ENCODE results near the gene COL25A1.

Gene COL25A1

GRCh38 chr4:108828620-108829019, 473.8 kb downstream of the COL25A1 start:
- no peak for DNase-seq (ENCODE audit: low read depth)
- no peak for TF ChIP-seq CTCF (conservative IDR thresholded peaks at IDR 0.05; ENCODE audit: control insufficient read depth, insufficient read depth, low read depth, low read length)
- H3K4me3 ChIP-seq (ENCODE audit: control insufficient read depth, low read depth, low read length), result no peak overlapping the region

- DNase-seq (ENCODE audit: low read depth), result no peak
- no peak overlapping the region for H3K4me3 ChIP-seq (ENCODE audit: control insufficient read depth, low read depth, low read length)
- TF ChIP-seq CTCF (conservative IDR thresholded peaks at IDR 0.05; ENCODE audit: control insufficient read depth, insufficient read depth, low read depth, low read length), result no peak
These were observed 476.7 kb downstream of the COL25A1 start for GRCh38 chr4:108825737-108826136.

- peak; percentile 64 for DNase-seq (ENCODE audit: low read depth)
- no peak for TF ChIP-seq CTCF (conservative IDR thresholded peaks at IDR 0.05; ENCODE audit: control insufficient read depth, insufficient read depth, low read depth, low read length)
These were observed 481.0 kb downstream of the COL25A1 start for GRCh38 chr4:108821351-108821930.

GRCh38 chr4:108820492-108821350, 481.7 kb downstream of the COL25A1 start:
- H3K4me3 ChIP-seq (ENCODE audit: control insufficient read depth, low read depth, low read length), result no peak overlapping the region
- TF ChIP-seq CTCF (conservative IDR thresholded peaks at IDR 0.05; ENCODE audit: control insufficient read depth, insufficient read depth, low read depth, low read length), result no peak
- peak; percentile 68 for DNase-seq (ENCODE audit: low read depth)

More at GRCh38 chr4:108821351-108821930, 481.0 kb downstream of the COL25A1 start:
- no peak overlapping the region for H3K4me3 ChIP-seq (ENCODE audit: control insufficient read depth, low read depth, low read length)

GRCh38 chr4:108814326-108814725, 488.1 kb downstream of the COL25A1 start:
- DNase-seq (ENCODE audit: low read depth), result no peak
- TF ChIP-seq CTCF (conservative IDR thresholded peaks at IDR 0.05; ENCODE audit: control insufficient read depth, insufficient read depth, low read depth, low read length), result no peak
- no peak overlapping the region for H3K4me3 ChIP-seq (ENCODE audit: control insufficient read depth, low read depth, low read length)

GRCh38 chr4:108813261-108813660, 489.2 kb downstream of the COL25A1 start:
- no peak for TF ChIP-seq CTCF (conservative IDR thresholded peaks at IDR 0.05; ENCODE audit: control insufficient read depth, insufficient read depth, low read depth, low read length)
- no peak overlapping the region for H3K4me3 ChIP-seq (ENCODE audit: control insufficient read depth, low read depth, low read length)
- DNase-seq (ENCODE audit: low read depth), result no peak

All from fibroblast of mammary gland (primary cell).